DOHH2 (cell line): ENCODE measurements around the gene ACTR1B.

Experiments used
- CTCF ChIP-seq: fragments of 200-600 bp; sonication (generic); IDR thresholded peaks from one replicate; pipeline ENCODE4 v1.5.1; 2014; ENCODE audit warnings: antibody characterized with exemption, mild to moderate bottlenecking, low read depth, low read length; ENCODE audit not compliant: poor library complexity, severe bottlenecking
- EZH2phosphoT487 ChIP-seq: fragments of 200-600 bp; sonication (generic); IDR thresholded peaks from 2 replicates; pipeline ENCODE4 v1.6.1; 2017; ENCODE audit warnings: borderline replicate concordance, mild to moderate bottlenecking, antibody characterized with exemption, low read length, moderate library complexity, mixed read lengths

GRCh38 chr2:97653473-97653872, 10.4 kb downstream of the ACTR1B start:
- TF ChIP-seq CTCF (no peak), EZH2phosphoT487 (no peak)
